GM12878 (cell line): ENCODE results near the gene KRTAP10-3. TPM values are rescaled to one million over a fixed set of nuclear protein-coding genes. Genes with fewer than 3 reads are reported as not detected.

ENCODE experiments used
- ATAC-seq: fragments of 200-7000 bp; cut with Tn5 transposase; 3 replicates; pipeline ENCODE4 v1.9.1; 2020; ENCODE audit warnings: mild to moderate bottlenecking, moderate library complexity
- BruUV-seq: library from RNA; stranded (reverse); fragments of 400-500 nt; replicated peaks from 2 replicates; lab custom pipeline; 2021; lab: Mats Ljungman, UMichigan
- CTCF ChIA-PET: fragments of 300-600 bp; sonication (Branson Sonifier 250); formaldehyde crosslinking; extraction: SDS; loops from one replicate; lab custom pipeline; 2021; ENCODE audit warnings: inconsistent platforms; lab: Yijun Ruan, JAX
- POLR2A ChIA-PET: fragments of 350-600 bp; formaldehyde crosslinking; extraction: SDS; loops from one replicate; lab custom pipeline; 2021; ENCODE audit warnings: inconsistent platforms; lab: Charles Lee
- RAD21 ChIA-PET: fragments of 300-600 bp; sonication (Branson Sonifier 250); formaldehyde crosslinking; loops from one replicate; lab custom pipeline; 2023; ENCODE audit warnings: antibody characterized with exemption; ENCODE audit not compliant: unreplicated experiment; lab: Charles Lee
- SMC1A ChIA-PET: fragments of 300-600 bp; sonication (Branson Sonifier 250); formaldehyde crosslinking; loops from one replicate; lab custom pipeline; 2023; ENCODE audit not compliant: unreplicated experiment, uncharacterized antibody; lab: Charles Lee
- DNase-seq: peaks from one replicate; pipeline ENCODE4 v3.0.0-alpha.2; 2011; ENCODE audit warnings: low read depth, low spot score
- FAIRE-seq: peaks from 3 replicates; lab custom pipeline; 2011; peaks lifted over from hg19 to GRCh38; lab: Jason Lieb, UNC
- H2AFZ ChIP-seq: 2 replicates; pipeline ENCODE4 v1.6.0; 2011; ENCODE audit warnings: low read depth, low read length, control low read depth; ENCODE audit not compliant: control insufficient read depth
- H3K27ac ChIP-seq: 2 replicates; pipeline ENCODE4 v1.5.1; 2011; ENCODE audit warnings: control low read depth; ENCODE audit not compliant: control insufficient read depth, insufficient read depth
- H3K27me3 ChIP-seq, 2 experiments: replicated peaks in 1 of 2; 2 replicates each; pipeline versions ENCODE4 v1.6.0 to v1.6.1; 2011; ENCODE audit warnings: low read length in 1 of 2; ENCODE audit not compliant: control insufficient read depth in 2 of 2, insufficient read depth in 2 of 2
- H3K36me3 ChIP-seq, 2 experiments: 2 replicates each; pipeline ENCODE4 v1.5.1; 2011; ENCODE audit warnings: low read length in 1 of 2; ENCODE audit not compliant: control insufficient read depth in 2 of 2, insufficient read depth in 2 of 2
- H3K4me1 ChIP-seq: 2 replicates; pipeline ENCODE4 v1.6.1; 2011; ENCODE audit warnings: mild to moderate bottlenecking, low read length, moderate library complexity, mixed read lengths; ENCODE audit not compliant: control insufficient read depth, insufficient read depth
- H3K4me2 ChIP-seq: 2 replicates; pipeline ENCODE4 v1.6.0; 2011; ENCODE audit warnings: control low read depth; ENCODE audit not compliant: control insufficient read depth, insufficient read depth
- H3K4me3 ChIP-seq: fragments of 200-600 bp; sonication (generic); 2 replicates; pipeline ENCODE4 v1.5.1; 2016
- H3K79me2 ChIP-seq: 2 replicates; pipeline ENCODE4 v1.6.0; 2011; ENCODE audit warnings: low read length; ENCODE audit not compliant: control insufficient read depth, insufficient read depth
- H3K9ac ChIP-seq: 2 replicates; pipeline ENCODE4 v1.8.0; 2011; ENCODE audit warnings: low read length, control low read depth, mixed read lengths; ENCODE audit not compliant: control insufficient read depth, insufficient read depth
- H3K9me3 ChIP-seq: replicated peaks from 3 replicates; pipeline ENCODE4 v1.5.1; 2011; ENCODE audit warnings: mild to moderate bottlenecking, low read length; ENCODE audit not compliant: control insufficient read depth, insufficient read depth
- H4K20me1 ChIP-seq: 2 replicates; pipeline ENCODE4 v1.6.0; 2011; ENCODE audit not compliant: control insufficient read depth, insufficient read depth
- BMI1 ChIP-seq: fragments of 450-650 bp; IDR thresholded peaks from 2 replicates; pipeline ENCODE4 v1.6.1; 2016; ENCODE audit warnings: mild to moderate bottlenecking, moderate library complexity, borderline replicate concordance
- IKZF1 ChIP-seq: fragments of 450-650 bp; conservative IDR thresholded peaks from 2 replicates; pipeline ENCODE4 v1.6.1; 2017; ENCODE audit warnings: antibody characterized with exemption, mild to moderate bottlenecking
- POU2F2 ChIP-seq: IDR thresholded peaks from 3 replicates; pipeline ENCODE4 v1.6.1; 2011; ENCODE audit warnings: low read depth, mild to moderate bottlenecking, low read length, borderline replicate concordance
- WGBS: methylation state at CpG from one replicate; pipeline ENCODE4 v1.1.6; 2016; ENCODE audit warnings: low lambda C conversion rate; ENCODE audit not compliant: insufficient replicate concordance, insufficient coverage; ENCODE audit errors: missing lambda C conversion rate; 5-methylcytosine and 5-hydroxymethylcytosine counted together
- in situ Hi-C: fragments of 300-500 bp; cut with MboI; formaldehyde crosslinking; loops from 9 replicates; pipeline ENCODE4 v1.14.3; 2018; ENCODE audit warnings: mixed read lengths
- intact Hi-C: fragments of 100-400 bp; cut with micrococcal nuclease; formaldehyde crosslinking; loops from one replicate; pipeline ENCODE4 v1.14.2; 2022; ENCODE audit not compliant: unreplicated experiment
- polyA plus RNA-seq, 11 experiments: library from polyadenylated mRNA; depleted of rRNA in 4 of 11; unstranded in 6 of 11; stranded (reverse) in 5 of 11; fragments of >200 nt; fragmentation: Nextera tagmentation in 4 of 11; fragmentation: Illumina TruSeq in 1 of 11; extraction: Ambion mirVana in 4 of 11; extraction: Trizol in 1 of 11; gene quantifications; 1 replicate in 1 of 11; 2 replicates in 10 of 11; pipeline versions ENCODE4 v1.2.1 to v1.2.3, GENCODE V29; 2011 to 2016; ENCODE audit warnings: inconsistent platforms in 2 of 11, missing spikeins in 2 of 11, low read depth in 1 of 11
- total RNA-seq, 4 experiments: library from RNA; depleted of rRNA in 3 of 4; stranded (reverse); fragments of >200 nt in 3 of 4; fragmentation: Illumina TruSeq in 1 of 4; extraction: Trizol in 1 of 4; gene quantifications; 2 replicates each; pipeline versions ENCODE4 v1.2.1 to v1.2.3, GENCODE V29; 2013 to 2021
- TF ChIP-seq, protein P1 (sequence below): IDR thresholded peaks from 2 replicates; pipeline ENCODE4 v1.6.1; 2012; ENCODE audit warnings: improper control_type of control experiment, low read depth, low read length; ENCODE audit not compliant: insufficient replicate concordance

Gene KRTAP10-3
- total and polyA plus RNA-seq, 10 of the 15 experiments (the other 5 are each of a cell fraction or from before 2014, with no cell fraction given): not detected

DNA sequence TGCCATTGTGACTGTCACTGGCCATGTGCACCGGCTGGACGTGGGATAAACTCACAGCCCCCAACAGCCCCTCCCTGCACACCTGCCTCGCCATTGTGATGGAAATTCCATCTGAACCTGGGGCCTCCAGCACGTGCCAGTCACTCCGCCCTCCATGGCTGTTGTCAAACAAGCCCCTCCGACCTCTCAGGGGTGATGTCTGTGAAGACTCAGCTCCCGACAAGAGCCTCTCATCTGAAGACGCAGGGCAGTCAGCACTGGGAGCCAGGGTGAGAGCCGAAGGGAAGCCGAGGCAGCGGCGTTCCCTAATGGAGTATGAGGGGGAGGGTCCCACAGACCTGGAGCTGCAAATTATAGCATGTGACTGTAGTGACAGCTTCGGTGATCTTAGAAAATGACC lies 5.9 kb downstream of the KRTAP10-3 start (continued):
- no peak for TF ChIP-seq POU2F2
- TF ChIP-seq BMI1: no peak
- TF ChIP-seq, protein P1, sequence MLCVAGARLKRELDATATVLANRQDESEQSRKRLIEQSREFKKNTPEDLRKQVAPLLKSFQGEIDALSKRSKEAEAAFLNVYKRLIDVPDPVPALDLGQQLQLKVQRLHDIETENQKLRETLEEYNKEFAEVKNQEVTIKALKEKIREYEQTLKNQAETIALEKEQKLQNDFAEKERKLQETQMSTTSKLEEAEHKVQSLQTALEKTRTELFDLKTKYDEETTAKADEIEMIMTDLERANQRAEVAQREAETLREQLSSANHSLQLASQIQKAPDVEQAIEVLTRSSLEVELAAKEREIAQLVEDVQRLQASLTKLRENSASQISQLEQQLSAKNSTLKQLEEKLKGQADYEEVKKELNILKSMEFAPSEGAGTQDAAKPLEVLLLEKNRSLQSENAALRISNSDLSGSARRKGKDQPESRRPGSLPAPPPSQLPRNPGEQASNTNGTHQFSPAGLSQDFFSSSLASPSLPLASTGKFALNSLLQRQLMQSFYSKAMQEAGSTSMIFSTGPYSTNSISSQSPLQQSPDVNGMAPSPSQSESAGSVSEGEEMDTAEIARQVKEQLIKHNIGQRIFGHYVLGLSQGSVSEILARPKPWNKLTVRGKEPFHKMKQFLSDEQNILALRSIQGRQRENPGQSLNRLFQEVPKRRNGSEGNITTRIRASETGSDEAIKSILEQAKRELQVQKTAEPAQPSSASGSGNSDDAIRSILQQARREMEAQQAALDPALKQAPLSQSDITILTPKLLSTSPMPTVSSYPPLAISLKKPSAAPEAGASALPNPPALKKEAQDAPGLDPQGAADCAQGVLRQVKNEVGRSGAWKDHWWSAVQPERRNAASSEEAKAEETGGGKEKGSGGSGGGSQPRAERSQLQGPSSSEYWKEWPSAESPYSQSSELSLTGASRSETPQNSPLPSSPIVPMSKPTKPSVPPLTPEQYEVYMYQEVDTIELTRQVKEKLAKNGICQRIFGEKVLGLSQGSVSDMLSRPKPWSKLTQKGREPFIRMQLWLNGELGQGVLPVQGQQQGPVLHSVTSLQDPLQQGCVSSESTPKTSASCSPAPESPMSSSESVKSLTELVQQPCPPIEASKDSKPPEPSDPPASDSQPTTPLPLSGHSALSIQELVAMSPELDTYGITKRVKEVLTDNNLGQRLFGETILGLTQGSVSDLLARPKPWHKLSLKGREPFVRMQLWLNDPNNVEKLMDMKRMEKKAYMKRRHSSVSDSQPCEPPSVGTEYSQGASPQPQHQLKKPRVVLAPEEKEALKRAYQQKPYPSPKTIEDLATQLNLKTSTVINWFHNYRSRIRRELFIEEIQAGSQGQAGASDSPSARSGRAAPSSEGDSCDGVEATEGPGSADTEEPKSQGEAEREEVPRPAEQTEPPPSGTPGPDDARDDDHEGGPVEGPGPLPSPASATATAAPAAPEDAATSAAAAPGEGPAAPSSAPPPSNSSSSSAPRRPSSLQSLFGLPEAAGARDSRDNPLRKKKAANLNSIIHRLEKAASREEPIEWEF: no peak

DNA sequence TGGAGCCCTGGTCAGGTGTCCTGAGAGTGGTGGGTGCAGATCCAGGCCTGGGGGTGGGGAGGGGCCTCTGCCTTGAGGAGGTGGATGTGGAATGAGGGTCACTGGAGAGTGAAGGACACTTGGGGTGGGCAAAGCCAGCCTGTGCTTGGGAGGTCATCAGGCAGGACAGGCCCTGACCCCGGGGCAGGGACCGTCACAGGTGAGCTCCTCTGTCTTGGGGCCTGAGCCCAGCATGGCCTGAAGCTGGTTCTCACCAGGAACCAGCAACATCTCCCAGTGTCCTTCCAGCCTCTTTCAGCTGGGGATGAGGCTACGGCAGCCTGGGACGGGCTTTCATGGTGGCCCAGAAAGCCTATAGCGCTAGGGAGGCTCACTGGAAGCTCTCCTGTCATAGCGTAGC lies 6.5 kb downstream of the KRTAP10-3 start:
- Histone ChIP-seq H3K27ac (no peak overlapping the region), H3K4me1 (no peaks in the 10 kb centered on the region), H3K4me2 (no peak overlapping the region), H3K4me3 (no peak overlapping the region), H3K79me2 (no peaks in the 10 kb centered on the region)
- intact Hi-C loops: no loop called here
- FAIRE-seq (no peak), DNase-seq (no peak)
- 27% methylated on average over 6 of the region's 6 CpGs for WGBS
- ChIA-PET POLR2A (no interaction called here), RAD21 (no interaction called here)
- no TSS peak for BruUV-seq
- TF ChIP-seq IKZF1: no peak
- TF ChIP-seq, all 136 proteins: peak for 0
- ATAC-seq: no peak
- SMC1A ChIA-PET: no interaction called here
- Histone ChIP-seq H3K36me3 (no peaks in the 10 kb centered on the region), H3K27me3 (no peaks in the 10 kb centered on the region; a peak in 1 of 4 replicates), H4K20me1 (no peaks in the 10 kb centered on the region), H3K9ac (no peak overlapping the region), H3K9me3 (no peaks in the 10 kb centered on the region; the same call in 2 of the 3 replicates), H2AFZ (no peak overlapping the region)
- in situ Hi-C loops: no loop called here
- CTCF ChIA-PET: no interaction called here
